Keratinocyte (primary cell): ENCODE results near the gene POU3F2. TPM values are rescaled to one million over a fixed set of nuclear protein-coding genes. Genes with fewer than 3 reads are reported as not detected.

ENCODE experiments used
- DNase-seq: peaks from one replicate; pipeline ENCODE4 v3.0.0-alpha.2; 2011; ENCODE audit warnings: low read depth, missing footprints, low spot score
- FAIRE-seq: peaks from 2 replicates; lab custom pipeline; 2011; peaks lifted over from hg19 to GRCh38; lab: Jason Lieb, UNC
- H2AFZ ChIP-seq: 2 replicates; pipeline ENCODE4 v1.6.0; 2012; ENCODE audit warnings: low read length, control low read depth, inconsistent platforms; ENCODE audit not compliant: control insufficient read depth
- H3K27ac ChIP-seq: 2 replicates; pipeline ENCODE4 v1.5.1; 2011; ENCODE audit warnings: low read length; ENCODE audit not compliant: control insufficient read depth, insufficient read depth
- H3K27me3 ChIP-seq: 3 replicates; pipeline ENCODE4 v1.6.0; 2011; ENCODE audit warnings: low read length; ENCODE audit not compliant: control insufficient read depth, insufficient read depth; ENCODE audit errors: extremely low read depth
- H3K36me3 ChIP-seq, 2 experiments: 2 replicates in 1 of 2; 3 replicates in 1 of 2; pipeline ENCODE4 v1.5.1; 2011; ENCODE audit warnings: low read length in 2 of 2, mild to moderate bottlenecking in 1 of 2; ENCODE audit not compliant: control insufficient read depth in 2 of 2, insufficient read depth in 2 of 2; ENCODE audit errors: extremely low read depth in 1 of 2
- H3K4me1 ChIP-seq: 3 replicates; pipeline ENCODE4 v1.5.1; 2011; ENCODE audit warnings: low read length; ENCODE audit not compliant: control insufficient read depth, insufficient read depth; ENCODE audit errors: extremely low read depth
- H3K4me2 ChIP-seq: 3 replicates; pipeline ENCODE4 v1.6.0; 2011; ENCODE audit warnings: low read depth, low read length; ENCODE audit not compliant: control insufficient read depth, insufficient read depth; ENCODE audit errors: extremely low read depth
- H3K4me3 ChIP-seq, 3 experiments: fragments of 200-600 bp in 1 of 3; sonication (generic) in 1 of 3; 2 replicates in 2 of 3; 3 replicates in 1 of 3; pipeline ENCODE4 v1.5.1; 2011 to 2016; ENCODE audit warnings: low read length in 3 of 3, mild to moderate bottlenecking in 3 of 3, control low read depth in 2 of 3, inconsistent platforms in 1 of 3, low read depth in 1 of 3, mixed read lengths in 1 of 3, mixed run types in 1 of 3, moderate library complexity in 1 of 3; ENCODE audit not compliant: control insufficient read depth in 2 of 3, insufficient read depth in 2 of 3; ENCODE audit errors: extremely low read depth in 1 of 3
- H3K79me2 ChIP-seq: 2 replicates; pipeline ENCODE4 v1.6.0; 2012; ENCODE audit warnings: low read length; ENCODE audit not compliant: control insufficient read depth, insufficient read depth
- H3K9ac ChIP-seq: 3 replicates; pipeline ENCODE4 v1.6.0; 2011; ENCODE audit warnings: low read length; ENCODE audit not compliant: control insufficient read depth, insufficient read depth; ENCODE audit errors: extremely low read depth
- H3K9me1 ChIP-seq: 3 replicates; pipeline ENCODE4 v1.6.0; 2011; ENCODE audit warnings: low read length; ENCODE audit not compliant: control insufficient read depth, insufficient read depth; ENCODE audit errors: extremely low read depth
- H3K9me3 ChIP-seq: 2 replicates; pipeline ENCODE4 v1.5.1; 2012; ENCODE audit warnings: low read depth, low read length; ENCODE audit not compliant: control insufficient read depth
- H4K20me1 ChIP-seq: 3 replicates; pipeline ENCODE4 v1.6.0; 2011; ENCODE audit warnings: low read length; ENCODE audit not compliant: control insufficient read depth, insufficient read depth; ENCODE audit errors: extremely low read depth
- CTCF ChIP-seq, 3 experiments: IDR thresholded peaks in 1 of 3; conservative IDR thresholded peaks in 1 of 3; optimal IDR thresholded peaks in 1 of 3; 2 replicates in 2 of 3; 3 replicates in 1 of 3; pipeline versions ENCODE3 to v1.5.1; 2011; ENCODE audit warnings: low read length in 3 of 3, mild to moderate bottlenecking in 3 of 3, moderate library complexity in 2 of 3, control low read depth in 1 of 3, inconsistent platforms in 1 of 3; ENCODE audit not compliant: insufficient read depth in 2 of 3; ENCODE audit errors: extremely low read depth in 1 of 3
- EZH2 ChIP-seq: IDR thresholded peaks from one replicate; pipeline ENCODE4 v1.6.1; 2012; ENCODE audit warnings: inconsistent platforms, mild to moderate bottlenecking, low read length, moderate library complexity
- dilution Hi-C: fragments of 300-500 bp; cut with MboI; formaldehyde crosslinking; loops from one replicate; pipeline ENCODE4 v1.7.0; 2020; ENCODE audit warnings: low sequenced_read_pairs; ENCODE audit not compliant: extremely low pct_ligation_motif_present
- polyA plus RNA-seq, 5 experiments: library from polyadenylated mRNA; depleted of rRNA in 3 of 5; stranded (reverse) in 3 of 5; stranded (forward) in 1 of 5; unstranded in 1 of 5; fragments of >200 nt; gene quantifications; 1 replicate in 1 of 5; 2 replicates in 3 of 5; 3 replicates in 1 of 5; pipeline versions ENCODE4 v1.2.1 to v1.2.3, GENCODE V29; 2011 to 2012; ENCODE audit warnings: missing spikeins in 2 of 5, low read depth in 1 of 5, low replicate concordance in 1 of 5

POU3F2 gene
- polyA plus RNA-seq, 1 donor (not counting 4 experiments of a cell fraction or from before 2014, with no cell fraction given): not detected

GRCh38 chr6:98835149-98836024, 1.0 kb downstream of the POU3F2 start:
- Histone ChIP-seq H3K79me2 (no peaks in the 10 kb centered on the region), H3K9me1 (no peaks in the 10 kb centered on the region), H3K4me3 (no peak overlapping the region), H3K27me3 (peaks cover 85% of the 10 kb centered on the region), H3K9me3 (no peaks in the 10 kb centered on the region), H3K9ac (no peak overlapping the region), H4K20me1 (peaks cover 3% of the 10 kb centered on the region), H3K27ac (no peak overlapping the region), H2AFZ (no peak overlapping the region), H3K4me1 (peaks cover 15% of the 10 kb centered on the region), H3K4me2 (peak overlapping the region; percentile 2), H3K36me3 (no peaks in the 10 kb centered on the region)
- TF ChIP-seq CTCF (optimal IDR thresholded peaks at IDR 0.05 in 1 of 3, IDR thresholded peaks at IDR 0.05 in 1 of 3, conservative IDR thresholded peaks at IDR 0.05 in 1 of 3; ENCODE audit: extremely low read depth in 1 of 3, insufficient read depth in 2 of 3, low read length in 3 of 3) (no peak), EZH2 (peak; percentile 100)
- dilution Hi-C loops: no loop called here
- no peak for DNase-seq
- no peak for FAIRE-seq

- Histone ChIP-seq H3K9me1 (no peaks in the 10 kb centered on the region), H3K4me2 (no peak overlapping the region), H3K9me3 (no peaks in the 10 kb centered on the region), H3K36me3 (no peaks in the 10 kb centered on the region), H2AFZ (no peak overlapping the region), H3K27me3 (peaks cover 85% of the 10 kb centered on the region), H3K79me2 (no peaks in the 10 kb centered on the region), H3K4me1 (peaks cover 15% of the 10 kb centered on the region), H4K20me1 (peaks cover 3% of the 10 kb centered on the region), H3K27ac (no peak overlapping the region), H3K9ac (no peak overlapping the region), H3K4me3 (no peak overlapping the region)
- DNase-seq: no peak
- TF ChIP-seq CTCF (optimal IDR thresholded peaks at IDR 0.05 in 1 of 3, IDR thresholded peaks at IDR 0.05 in 1 of 3, conservative IDR thresholded peaks at IDR 0.05 in 1 of 3; ENCODE audit: extremely low read depth in 1 of 3, insufficient read depth in 2 of 3, low read length in 3 of 3) (no peak), EZH2 (no peak)
- dilution Hi-C loops: no loop called here
- no peak for FAIRE-seq
Observed at GRCh38 chr6:98836025-98836961, 1.9 kb downstream of the POU3F2 start.
